Hepatocyte (in vitro differentiated cells): Measurements from ENCODE around the gene AKAP6.

Experiments used
- CTCF ChIP-seq: fragments of 200-600 bp; sonication (generic); IDR thresholded peaks from 2 replicates; pipeline ENCODE4 v1.5.1; 2016; ENCODE audit warnings: antibody characterized with exemption, mild to moderate bottlenecking; ENCODE audit not compliant: poor library complexity
- EZH2 ChIP-seq: fragments of 200-600 bp; sonication (generic); IDR thresholded peaks from 2 replicates; pipeline ENCODE4 v1.6.1; 2016; ENCODE audit warnings: antibody characterized with exemption, mild to moderate bottlenecking, borderline replicate concordance
- EZH2phosphoT487 ChIP-seq: fragments of 200-600 bp; sonication (generic); IDR thresholded peaks from one replicate; pipeline ENCODE4 v1.6.1; 2018; ENCODE audit warnings: antibody characterized with exemption, mild to moderate bottlenecking, low read depth, moderate library complexity; ENCODE audit not compliant: unreplicated experiment, severe bottlenecking

GRCh38 chr14:32458720-32459119 is 129.6 kb downstream of the AKAP6 start:
- TF ChIP-seq CTCF (no peak), EZH2 (no peak), EZH2phosphoT487 (no peak)
